Right hindlimb (tissue), 1 donor: Measurements from ENCODE around the gene RIMBP2.

Experiments used
- DNase-seq: peaks from one replicate; pipeline ENCODE4 v3.0.0-alpha.2; 2018

Gene RIMBP2

GRCh38 chr12:130394906-130395305, 321.2 kb downstream of the RIMBP2 start:
- DNase-seq = no peak

- DNase-seq = no peak
These were observed 324.9 kb downstream of the RIMBP2 start for GRCh38 chr12:130391186-130391585.

- no peak for DNase-seq
These were observed 330.9 kb downstream of the RIMBP2 start for GRCh38 chr12:130385193-130385592.

GRCh38 chr12:130384234-130384633, 331.9 kb downstream of the RIMBP2 start:
- DNase-seq = no peak

GRCh38 chr12:130382818-130383217, 333.3 kb downstream of the RIMBP2 start:
- DNase-seq = no peak

- DNase-seq = no peak
These were observed 340.5 kb downstream of the RIMBP2 start for GRCh38 chr12:130375296-130376287.

GRCh38 chr12:130374083-130374482, 342.0 kb downstream of the RIMBP2 start:
- DNase-seq = no peak

- no peak for DNase-seq
These were observed 343.2 kb downstream of the RIMBP2 start for GRCh38 chr12:130372936-130373335.

GRCh38 chr12:130371296-130371695, 344.8 kb downstream of the RIMBP2 start:
- DNase-seq = no peak

GRCh38 chr12:130369816-130370215, 346.3 kb downstream of the RIMBP2 start:
- DNase-seq = no peak

- DNase-seq = no peak
These were observed 348.6 kb downstream of the RIMBP2 start for GRCh38 chr12:130367523-130367922.

GRCh38 chr12:130367003-130367402, 349.1 kb downstream of the RIMBP2 start:
- no peak for DNase-seq

GRCh38 chr12:130366159-130366558, 349.9 kb downstream of the RIMBP2 start:
- DNase-seq = no peak

- no peak for DNase-seq
These were observed 351.5 kb downstream of the RIMBP2 start for GRCh38 chr12:130364578-130364977.

- DNase-seq = no peak
These were observed 354.0 kb downstream of the RIMBP2 start for GRCh38 chr12:130362060-130362459.

GRCh38 chr12:130357729-130358330, 358.3 kb downstream of the RIMBP2 start:
- DNase-seq = no peak

- DNase-seq = no peak
These were observed 358.9 kb downstream of the RIMBP2 start for GRCh38 chr12:130357241-130357640.

GRCh38 chr12:130356222-130356621, 359.9 kb downstream of the RIMBP2 start:
- DNase-seq = no peak

- DNase-seq = no peak
These were observed 361.7 kb downstream of the RIMBP2 start for GRCh38 chr12:130354407-130354806.

- DNase-seq = no peak
These were observed 363.0 kb downstream of the RIMBP2 start for GRCh38 chr12:130353081-130353480.

- DNase-seq = no peak
These were observed 364.8 kb downstream of the RIMBP2 start for GRCh38 chr12:130351326-130351725.

GRCh38 chr12:130350715-130351114, 365.4 kb downstream of the RIMBP2 start:
- no peak for DNase-seq

- DNase-seq = no peak
These were observed 368.5 kb downstream of the RIMBP2 start for GRCh38 chr12:130347588-130347987.
